Stimulated activated CD8-positive, alpha-beta memory T cell treated with anti-CD3 and anti-CD28 coated beads, Interleukin-7, amount 100 ng/mL, for 4 hours (primary cell): Measurements from ENCODE around the gene VPS41.
A peak's percentile ranks its signal among the peaks of the same experiment; 100 is the strongest.

Source experiments
- DNase-seq, 2 donors: peaks; one replicate each; pipeline ENCODE4 v3.0.0-alpha.2; 2020; ENCODE audit warnings: low read depth in 2 of 2

VPS41 gene

DNA sequence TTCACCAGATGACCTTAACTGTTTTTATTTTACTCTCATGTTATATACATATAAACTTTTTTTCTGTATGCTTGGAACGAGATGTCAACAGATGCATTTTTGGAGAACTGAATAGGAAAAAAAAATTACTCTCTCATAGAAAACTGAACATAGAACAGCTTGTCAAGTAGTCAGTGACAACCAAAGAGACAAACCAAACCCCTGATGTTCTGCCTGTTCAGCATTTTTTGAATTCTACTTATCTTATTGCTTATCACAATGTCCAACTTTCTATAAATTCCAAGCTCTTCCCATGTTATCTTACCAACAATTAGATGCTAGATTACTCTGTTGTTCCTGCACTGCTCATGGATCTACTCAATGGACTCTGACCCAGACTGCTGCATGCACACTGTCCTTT lies 95.2 kb downstream of the VPS41 start:
- DNase-seq, result no peak

GRCh38 chr7:38806912-38807311 lies 102.1 kb downstream of the VPS41 start:
- no peak for DNase-seq

DNA sequence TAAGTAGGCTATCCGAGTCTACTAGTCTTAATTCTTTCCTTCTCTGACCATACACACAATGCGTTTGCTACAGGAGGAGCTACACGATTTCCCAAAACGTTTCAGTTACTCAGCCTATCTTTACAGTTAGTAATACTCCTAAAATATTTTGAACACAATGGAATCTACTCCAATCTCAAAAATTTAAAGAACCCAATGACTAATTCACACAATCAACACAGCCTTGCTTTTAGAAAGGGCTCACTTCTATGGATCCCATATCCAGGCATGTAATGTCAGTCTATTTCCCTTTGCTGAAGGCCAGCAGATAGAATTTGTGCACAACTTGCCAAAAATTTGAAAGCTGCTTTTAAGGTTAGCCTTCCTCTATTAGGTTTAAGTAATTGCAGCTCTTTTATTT lies 107.2 kb downstream of the VPS41 start:
- no peak for DNase-seq

DNA sequence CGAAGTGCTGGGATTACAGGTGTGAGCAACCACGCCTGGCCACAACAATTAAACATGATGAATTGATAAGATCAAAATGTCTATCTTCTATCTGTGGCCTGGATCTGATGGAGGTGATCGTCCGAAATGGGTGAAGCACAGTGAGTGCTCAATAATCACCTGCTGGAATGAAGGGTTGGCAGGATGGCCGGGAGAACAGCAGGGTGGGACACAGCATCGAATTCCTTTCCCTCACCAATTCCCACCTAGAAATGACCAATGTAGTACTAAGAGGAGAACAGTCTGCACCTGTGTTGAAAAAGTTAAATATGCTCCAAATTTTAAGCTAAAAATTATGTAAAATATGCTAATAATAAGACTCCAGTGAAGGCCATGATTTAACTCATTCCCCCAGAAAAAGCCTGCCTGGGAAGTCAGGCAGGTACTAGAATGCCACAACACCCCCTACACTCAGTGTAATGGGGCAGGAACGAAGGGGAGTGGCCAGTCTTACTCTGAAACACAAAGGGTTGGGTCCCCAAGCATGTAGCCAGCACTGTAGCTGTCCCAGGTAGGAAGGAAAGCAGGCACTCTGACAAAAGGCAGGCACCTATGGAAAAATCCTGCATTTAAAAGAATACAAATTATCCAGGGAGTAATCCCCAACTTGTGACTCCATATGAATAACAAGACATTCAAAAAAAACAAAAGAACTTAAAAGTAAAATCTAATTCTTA lies 110.3 kb downstream of the VPS41 start:
- DNase-seq, result no peak

- peak; percentile 14 for DNase-seq
Observed at GRCh38 chr7:38796626-38797501, 112.1 kb downstream of the VPS41 start.

DNA sequence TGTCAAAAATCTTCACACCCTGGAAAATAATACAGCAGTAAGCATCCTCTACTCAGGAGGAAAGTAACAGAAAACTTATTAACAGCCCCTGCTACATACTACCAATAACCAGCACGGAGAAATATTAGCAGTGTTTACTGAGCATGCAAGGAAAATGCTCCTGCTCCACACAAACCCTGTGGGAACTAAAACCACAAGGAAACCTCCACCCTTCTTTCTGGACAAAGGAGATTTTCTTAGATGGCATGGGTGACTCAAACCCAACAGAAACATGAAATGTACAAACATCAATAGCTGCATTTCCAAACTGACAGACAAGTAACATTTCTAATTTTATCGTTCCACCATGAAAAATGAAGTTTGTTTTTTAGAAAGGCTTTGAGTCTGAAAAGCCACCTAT lies 113.4 kb downstream of the VPS41 start:
- no peak for DNase-seq

DNA sequence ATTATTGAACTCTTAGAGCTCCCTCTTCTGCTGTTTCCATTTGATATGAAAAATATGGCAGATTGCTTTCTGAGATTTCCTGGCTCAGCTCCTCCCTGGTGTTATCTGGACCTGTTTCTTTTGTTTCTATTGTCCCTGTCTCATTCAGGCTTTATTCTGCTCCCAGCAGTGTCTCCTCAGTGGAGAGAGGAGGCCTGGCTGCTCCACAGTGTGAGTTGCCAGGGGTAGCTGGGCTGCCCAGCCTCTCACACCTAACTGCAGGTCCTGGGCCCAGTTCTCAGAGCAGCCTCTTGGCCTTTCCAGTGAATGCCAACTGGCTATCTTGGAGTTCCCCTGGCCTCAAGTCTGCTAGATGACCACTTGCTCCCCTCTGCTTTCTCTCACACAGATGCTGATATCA lies 127.0 kb downstream of the VPS41 start:
- no peak for DNase-seq

DNA sequence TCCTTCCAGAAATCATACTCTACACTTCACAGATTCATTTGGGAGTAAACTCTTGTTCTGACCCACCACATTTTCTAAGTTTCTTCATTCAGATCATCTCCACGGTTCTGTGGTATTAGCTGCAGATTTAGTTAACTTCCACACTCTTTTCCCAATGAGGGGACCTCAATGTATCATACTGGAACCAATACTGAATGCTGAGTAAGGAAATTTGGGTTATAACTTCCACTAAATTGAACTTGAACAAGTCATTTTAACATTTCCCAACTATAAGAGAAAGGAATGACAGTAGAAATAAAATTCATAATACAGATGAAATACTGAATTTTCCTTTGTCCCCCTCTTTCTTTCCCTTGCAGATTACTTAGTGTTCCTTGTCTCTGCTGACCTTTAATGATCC lies 131.4 kb downstream of the VPS41 start:
- no peak for DNase-seq

- no peak for DNase-seq
Observed at GRCh38 chr7:38775506-38776175, 133.3 kb downstream of the VPS41 start.

DNA sequence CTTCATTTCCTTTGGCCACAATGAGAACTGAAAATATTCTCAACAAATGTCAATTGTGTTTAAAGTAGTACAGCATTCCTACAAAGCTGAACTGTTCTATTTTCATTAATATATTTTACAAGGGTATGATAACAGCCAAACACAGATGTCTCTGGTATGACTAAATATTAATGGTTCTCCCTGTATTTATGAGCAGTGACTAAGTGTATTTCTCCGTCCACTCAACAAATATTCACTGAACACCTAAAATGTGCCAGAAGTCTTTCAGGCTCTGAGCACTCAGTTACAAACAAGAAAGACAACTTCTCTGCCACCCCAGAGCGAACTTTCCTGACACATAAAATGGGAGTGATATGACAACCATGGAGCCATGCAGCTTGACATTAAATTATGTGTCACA lies 135.6 kb downstream of the VPS41 start:
- no peak for DNase-seq

- DNase-seq, result no peak
Observed at GRCh38 chr7:38760226-38760625, 148.8 kb downstream of the VPS41 start.

GRCh38 chr7:38759028-38759427 lies 150.0 kb downstream of the VPS41 start:
- no peak for DNase-seq

DNA sequence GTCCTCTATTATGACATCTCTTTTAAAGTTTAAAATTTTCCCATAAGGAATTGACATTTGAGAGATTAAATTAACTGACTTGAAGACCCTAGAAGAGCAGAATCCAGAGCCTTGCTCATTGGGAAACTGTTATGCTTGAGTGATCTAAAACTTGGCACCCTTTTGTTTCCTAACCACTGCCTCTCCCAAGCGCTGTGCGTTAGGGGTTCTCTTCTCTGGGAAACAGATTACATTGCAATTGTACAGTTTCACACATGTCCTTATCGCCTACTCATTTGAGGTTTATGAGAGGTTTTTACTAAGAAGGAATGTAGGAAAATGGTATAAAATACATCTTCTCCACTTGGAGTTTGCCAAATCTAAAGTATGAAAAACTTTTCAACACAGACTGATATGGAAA lies 151.1 kb downstream of the VPS41 start:
- DNase-seq, result no peak

DNA sequence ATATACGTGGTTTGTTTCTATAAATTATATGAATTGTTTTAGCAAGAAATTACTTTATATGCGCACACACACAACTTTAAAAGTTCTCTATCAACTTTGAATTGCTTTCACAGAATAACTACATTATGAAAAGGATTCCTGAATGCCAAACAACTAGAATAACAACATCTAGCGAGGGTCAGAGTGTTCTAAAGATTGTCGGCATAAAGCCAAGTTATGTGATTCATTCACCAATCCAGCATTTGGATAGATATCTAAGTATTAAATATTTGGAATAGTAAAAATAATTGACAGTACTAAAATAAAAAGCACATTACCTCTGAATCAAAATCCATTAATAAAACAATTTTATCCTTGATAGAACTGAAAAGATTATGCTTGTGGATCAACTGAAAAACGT lies 152.5 kb downstream of the VPS41 start:
- no peak for DNase-seq

DNA sequence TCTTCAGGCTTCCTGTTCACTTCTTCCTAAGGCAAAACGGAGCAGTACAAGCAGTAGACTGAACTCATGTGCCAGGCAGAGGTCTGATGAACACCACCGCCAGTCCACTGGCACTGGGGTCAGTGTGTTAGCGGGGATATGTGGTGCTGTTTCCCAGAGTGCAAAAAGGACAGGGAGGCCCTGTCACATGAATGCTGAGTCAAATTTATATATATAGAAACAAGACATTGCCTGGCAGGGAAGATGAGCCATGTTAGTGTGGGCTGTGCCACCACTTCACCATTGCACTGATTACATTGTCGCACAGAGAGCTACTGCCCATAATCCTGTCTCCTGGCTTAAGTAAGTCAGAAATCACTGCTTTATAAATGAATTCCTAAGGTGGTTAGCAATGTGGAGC lies 155.6 kb downstream of the VPS41 start:
- DNase-seq, result no peak

DNA sequence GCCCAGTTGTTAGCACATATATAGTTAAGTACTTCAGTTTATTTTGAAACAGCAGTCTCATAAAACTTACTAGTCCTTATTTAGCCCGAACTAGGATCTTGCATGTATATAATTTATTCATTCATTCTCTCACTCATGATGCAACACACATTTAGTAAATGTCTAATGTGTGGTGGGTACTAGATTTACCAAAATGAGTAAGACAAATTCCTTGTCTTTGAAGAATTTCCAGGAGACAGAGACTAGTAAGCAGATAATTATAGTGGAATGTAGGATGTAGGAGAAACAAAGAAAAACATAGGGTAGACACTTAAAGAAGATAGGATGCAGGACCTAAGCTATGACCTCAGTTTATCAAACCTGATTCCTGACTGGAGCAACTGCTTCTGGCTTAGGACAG lies 157.6 kb downstream of the VPS41 start:
- no peak for DNase-seq

DNA sequence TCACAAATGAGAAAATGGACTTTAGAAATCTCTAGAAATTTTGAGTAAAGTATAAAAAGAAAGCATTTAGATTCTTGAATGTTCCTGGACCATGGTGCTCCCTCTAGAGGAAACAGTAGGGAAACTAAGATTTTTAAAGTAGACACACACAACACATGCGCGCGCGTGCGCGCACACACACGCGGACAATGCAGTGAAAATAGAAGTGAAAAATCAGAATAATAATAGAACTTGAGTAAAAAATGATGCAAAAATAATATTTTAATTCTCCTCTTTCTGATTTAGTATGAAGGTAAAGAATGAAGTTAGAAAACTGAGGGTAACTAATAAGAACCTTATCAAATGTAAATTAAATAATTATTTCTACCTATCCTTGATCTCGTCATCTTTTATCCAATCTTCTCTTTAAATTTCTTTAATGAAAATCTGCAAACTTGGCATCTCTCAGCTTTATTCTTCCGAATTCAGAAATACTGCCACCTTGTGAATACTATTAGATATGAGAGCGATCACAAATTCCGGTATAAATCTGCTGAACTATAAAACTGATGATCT lies 160.9 kb downstream of the VPS41 start:
- no peak for DNase-seq

- no peak for DNase-seq
Observed at GRCh38 chr7:38746438-38746837, 162.6 kb downstream of the VPS41 start.

GRCh38 chr7:38744746-38745145 lies 164.2 kb downstream of the VPS41 start:
- no peak for DNase-seq

GRCh38 chr7:38743899-38744298 lies 165.1 kb downstream of the VPS41 start:
- DNase-seq, result no peak

DNA sequence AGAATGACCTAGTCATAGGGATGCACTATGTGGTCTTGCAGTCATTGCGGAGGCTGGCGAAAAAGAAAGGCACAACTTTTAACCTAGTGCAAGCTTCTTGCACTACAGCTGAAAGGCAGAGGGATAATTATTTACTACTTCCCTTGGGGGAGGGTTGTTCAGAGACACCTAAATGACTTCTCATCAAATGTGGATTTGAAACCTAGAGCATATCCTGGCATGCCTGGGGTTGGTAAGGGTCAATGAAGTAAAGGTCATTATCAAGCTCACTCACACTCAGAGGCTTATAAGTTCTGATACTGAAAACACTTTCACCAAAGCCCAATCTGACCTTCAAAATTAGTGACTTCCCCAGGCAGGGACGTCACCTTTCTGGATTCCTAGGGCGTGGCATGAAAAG lies 168.9 kb downstream of the VPS41 start:
- DNase-seq, result no peak

- no peak for DNase-seq
Observed at GRCh38 chr7:38736138-38736537, 172.9 kb downstream of the VPS41 start.
